ENCODE results near the gene PYGB.

PYGB gene

GRCh38 chr20:25310268-25310920, 62.5 kb downstream of the PYGB start (continued):
- TF ChIP-seq ZNF155 (tag by site-specific recombination; IDR thresholded peaks at IDR 0.05), result no peak
- TF ChIP-seq GLIS2 (tag by site-specific recombination; IDR thresholded peaks at IDR 0.05), result peak; percentile 81
- TF ChIP-seq, protein P1, sequence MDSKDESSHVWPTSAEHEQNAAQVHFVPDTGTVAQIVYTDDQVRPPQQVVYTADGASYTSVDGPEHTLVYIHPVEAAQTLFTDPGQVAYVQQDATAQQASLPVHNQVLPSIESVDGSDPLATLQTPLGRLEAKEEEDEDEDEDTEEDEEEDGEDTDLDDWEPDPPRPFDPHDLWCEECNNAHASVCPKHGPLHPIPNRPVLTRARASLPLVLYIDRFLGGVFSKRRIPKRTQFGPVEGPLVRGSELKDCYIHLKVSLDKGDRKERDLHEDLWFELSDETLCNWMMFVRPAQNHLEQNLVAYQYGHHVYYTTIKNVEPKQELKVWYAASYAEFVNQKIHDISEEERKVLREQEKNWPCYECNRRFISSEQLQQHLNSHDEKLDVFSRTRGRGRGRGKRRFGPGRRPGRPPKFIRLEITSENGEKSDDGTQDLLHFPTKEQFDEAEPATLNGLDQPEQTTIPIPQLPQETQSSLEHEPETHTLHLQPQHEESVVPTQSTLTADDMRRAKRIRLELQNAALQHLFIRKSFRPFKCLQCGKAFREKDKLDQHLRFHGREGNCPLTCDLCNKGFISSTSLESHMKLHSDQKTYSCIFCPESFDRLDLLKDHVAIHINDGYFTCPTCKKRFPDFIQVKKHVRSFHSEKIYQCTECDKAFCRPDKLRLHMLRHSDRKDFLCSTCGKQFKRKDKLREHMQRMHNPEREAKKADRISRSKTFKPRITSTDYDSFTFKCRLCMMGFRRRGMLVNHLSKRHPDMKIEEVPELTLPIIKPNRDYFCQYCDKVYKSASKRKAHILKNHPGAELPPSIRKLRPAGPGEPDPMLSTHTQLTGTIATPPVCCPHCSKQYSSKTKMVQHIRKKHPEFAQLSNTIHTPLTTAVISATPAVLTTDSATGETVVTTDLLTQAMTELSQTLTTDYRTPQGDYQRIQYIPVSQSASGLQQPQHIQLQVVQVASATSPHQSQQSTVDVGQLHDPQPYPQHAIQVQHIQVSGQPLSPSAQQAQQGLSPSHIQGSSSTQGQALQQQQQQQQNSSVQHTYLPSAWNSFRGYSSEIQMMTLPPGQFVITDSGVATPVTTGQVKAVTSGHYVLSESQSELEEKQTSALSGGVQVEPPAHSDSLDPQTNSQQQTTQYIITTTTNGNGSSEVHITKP (tag by site-specific recombination; IDR thresholded peaks at IDR 0.05), result peak; percentile 9; the same call in 1 of the 2 replicates
- no peak for TF ChIP-seq ZNF148 (tag by site-specific recombination; IDR thresholded peaks at IDR 0.05; ENCODE audit: borderline replicate concordance)
- TF ChIP-seq ZNF654 (tag by site-specific recombination; IDR thresholded peaks at IDR 0.05; ENCODE audit: low read depth), result peak; percentile 71
- TF ChIP-seq ZBTB44 (tag by site-specific recombination; IDR thresholded peaks at IDR 0.05), result no peak
- TF ChIP-seq ZNF473 (tag by site-specific recombination; IDR thresholded peaks at IDR 0.05), result no peak
- TF ChIP-seq ZNF624 (tag by site-specific recombination; IDR thresholded peaks at IDR 0.05), result no peak
- peak; percentile 26; the same call in 1 of the 2 replicates for TF ChIP-seq ZXDB (tag by site-specific recombination; IDR thresholded peaks at IDR 0.05)
- peak; percentile 78 for TF ChIP-seq ZNF366 (tag by site-specific recombination; conservative IDR thresholded peaks at IDR 0.05)
- TF ChIP-seq ZNF266 (tag by site-specific recombination; IDR thresholded peaks at IDR 0.05; ENCODE audit: low read depth), result no peak
- no peak for TF ChIP-seq ZNF23 (tag by site-specific recombination; IDR thresholded peaks at IDR 0.05; ENCODE audit: borderline replicate concordance)
- TF ChIP-seq ZNF623 (tag by site-specific recombination; IDR thresholded peaks at IDR 0.05), result no peak
- no peak for TF ChIP-seq SCRT2 (tag by site-specific recombination; IDR thresholded peaks at IDR 0.05)
- no peak for TF ChIP-seq REPIN1 (tag by site-specific recombination; IDR thresholded peaks at IDR 0.05; ENCODE audit: low read depth)
- peak; percentile 99 for TF ChIP-seq ZNF600 (tag by site-specific recombination; IDR thresholded peaks at IDR 0.05)
- no peak for TF ChIP-seq ZSCAN30 (tag by site-specific recombination; IDR thresholded peaks at IDR 0.05)
- no peak for TF ChIP-seq ZSCAN16 (tag by site-specific recombination; IDR thresholded peaks at IDR 0.05)
- no peak for TF ChIP-seq ZNF350 (tag by site-specific recombination; IDR thresholded peaks at IDR 0.05)
- TF ChIP-seq ZFHX2 (tag by site-specific recombination; conservative IDR thresholded peaks at IDR 0.05), result no peak; the same call in 1 of the 2 replicates
- TF ChIP-seq ZNF830 (tag by site-specific recombination; IDR thresholded peaks at IDR 0.05; ENCODE audit: low read depth), result no peak
- no peak for TF ChIP-seq ZNF585B (tag by site-specific recombination; IDR thresholded peaks at IDR 0.05)
- TF ChIP-seq ZNF701 (tag by site-specific recombination; IDR thresholded peaks at IDR 0.05), result no peak
- TF ChIP-seq ZNF596 (tag by site-specific recombination; IDR thresholded peaks at IDR 0.05), result no peak
- no peak for TF ChIP-seq ZFP3 (tag by site-specific recombination; IDR thresholded peaks at IDR 0.05; ENCODE audit: low read depth)
- no peak for TF ChIP-seq EGR2 (tag by site-specific recombination; IDR thresholded peaks at IDR 0.05; ENCODE audit: low read depth)
- TF ChIP-seq ZNF658 (tag by site-specific recombination; IDR thresholded peaks at IDR 0.05), result no peak
- peak; percentile 11; the same call in 1 of the 2 replicates for TF ChIP-seq ZFP37 (tag by site-specific recombination; IDR thresholded peaks at IDR 0.05)
- TF ChIP-seq ZBTB10 (tag by site-specific recombination; IDR thresholded peaks at IDR 0.05), result peak; percentile 70; the same call in 1 of the 2 replicates
- no peak for TF ChIP-seq ZNF202 (tag by site-specific recombination; IDR thresholded peaks at IDR 0.05; ENCODE audit: borderline replicate concordance)
